Heart left ventricle (tissue), 13 donors: ENCODE results near the gene ANKDD1A.

ENCODE experiments used
- CTCF ChIP-seq, 12 donors: fragments of 200-600 bp; sonication (generic) in 4 of 12; IDR thresholded peaks; one replicate each; pipeline versions ENCODE4 v1.5.0 to v1.8.0; 2018 to 2022; ENCODE audit warnings: antibody characterized with exemption in 12 of 12, mild to moderate bottlenecking in 5 of 12
- POLR2A ChIP-seq, 2 donors: fragments of 450-650 bp; IDR thresholded peaks; one replicate each; pipeline ENCODE4 v1.6.1; 2017; ENCODE audit warnings: antibody characterized with exemption in 2 of 2, mild to moderate bottlenecking in 2 of 2, moderate library complexity in 2 of 2
- donor health status: ischemic (EF 13 %, LVEDD 7.1; RV severe dilation, severe dysfunction).
- donor health status: DM: no; HTN: yes; CAD: no.
- donor health status: DM: no; HTN: no; CAD: no.
- donor health status: ischemic (EF 25% LVEDD 6.9; RV normal size, moderate dysfunction).
- donor health status: ischemic (EF 25% LVEDD 5.7; RV mildly dilated, moderate dysfunction).
- donor health status: ischemic (EF 35%, LVEDD 5.7; RV mildly dilated, moderate dysfunction).
- donor health status: nonischemic (EF 11% LVEDD 7.7; RV severe dilation, severe dysfunction).
- donor health status: DM: yes; HTN: yes; CAD: no.
- donor health status: PGD.
- donor health status: ischemic (EF 29% LVEDD 5.4; RV normal size, mild dysfunction).
- donor health status: nonischemic (EF 23%, LVEDD 6.1; RV moderate dilation, normal function).

GRCh38 chr15:64894395-64895056 lies 17.2 kb upstream of the ANKDD1A start:
- TF ChIP-seq CTCF (IDR thresholded peaks at IDR 0.05): no peak
- TF ChIP-seq POLR2A (IDR thresholded peaks at IDR 0.05): no peak
